ENCODE measurements around the gene ESRP2.

DNA sequence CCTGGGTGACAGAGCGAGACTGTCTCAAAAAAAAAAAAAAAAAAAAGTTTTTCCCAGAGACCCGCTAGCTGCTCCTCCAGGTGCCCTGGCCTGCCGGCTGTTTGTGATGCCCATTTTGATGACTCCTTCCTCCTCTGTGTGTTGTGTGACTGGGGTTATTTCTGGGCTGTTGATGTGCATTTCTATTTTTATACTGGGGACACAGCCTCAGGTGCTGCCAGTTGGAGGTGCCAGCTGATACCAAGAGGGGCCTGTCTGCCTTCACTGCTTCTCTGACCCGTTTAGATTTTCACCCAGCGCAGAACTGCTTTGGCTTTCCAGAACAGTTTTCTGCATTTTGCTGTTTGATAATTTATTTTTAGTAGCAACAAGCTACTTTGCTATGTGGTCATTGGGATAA lies 15.9 kb upstream of the ESRP2 start:
- TF ChIP-seq, protein P1, sequence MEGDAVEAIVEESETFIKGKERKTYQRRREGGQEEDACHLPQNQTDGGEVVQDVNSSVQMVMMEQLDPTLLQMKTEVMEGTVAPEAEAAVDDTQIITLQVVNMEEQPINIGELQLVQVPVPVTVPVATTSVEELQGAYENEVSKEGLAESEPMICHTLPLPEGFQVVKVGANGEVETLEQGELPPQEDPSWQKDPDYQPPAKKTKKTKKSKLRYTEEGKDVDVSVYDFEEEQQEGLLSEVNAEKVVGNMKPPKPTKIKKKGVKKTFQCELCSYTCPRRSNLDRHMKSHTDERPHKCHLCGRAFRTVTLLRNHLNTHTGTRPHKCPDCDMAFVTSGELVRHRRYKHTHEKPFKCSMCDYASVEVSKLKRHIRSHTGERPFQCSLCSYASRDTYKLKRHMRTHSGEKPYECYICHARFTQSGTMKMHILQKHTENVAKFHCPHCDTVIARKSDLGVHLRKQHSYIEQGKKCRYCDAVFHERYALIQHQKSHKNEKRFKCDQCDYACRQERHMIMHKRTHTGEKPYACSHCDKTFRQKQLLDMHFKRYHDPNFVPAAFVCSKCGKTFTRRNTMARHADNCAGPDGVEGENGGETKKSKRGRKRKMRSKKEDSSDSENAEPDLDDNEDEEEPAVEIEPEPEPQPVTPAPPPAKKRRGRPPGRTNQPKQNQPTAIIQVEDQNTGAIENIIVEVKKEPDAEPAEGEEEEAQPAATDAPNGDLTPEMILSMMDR (IDR thresholded peaks at IDR 0.05) = no peak
- TF ChIP-seq POLR2AphosphoS5 (IDR thresholded peaks at IDR 0.05) = no peak
- no peak for TF ChIP-seq POLR2A (IDR thresholded peaks at IDR 0.05)
